Measurements from ENCODE around the gene CHST4.

DNA sequence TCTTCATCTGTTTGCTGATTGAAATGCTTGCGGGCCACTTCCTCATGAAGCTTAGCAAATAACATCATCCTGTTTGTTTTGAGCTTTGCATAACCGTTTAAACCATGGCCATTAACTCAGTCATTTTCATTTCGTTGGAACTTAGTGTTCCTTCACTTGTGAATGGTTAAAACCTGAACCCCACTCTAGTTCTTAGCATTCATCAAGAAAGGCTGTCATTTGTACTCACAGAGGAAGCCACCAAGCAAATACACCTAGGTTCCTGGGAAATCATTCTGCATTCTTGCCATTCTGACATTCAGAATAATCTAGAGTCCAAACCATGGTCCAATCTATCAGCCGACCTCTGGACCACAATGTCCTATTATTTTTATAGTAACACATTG is 59.1 kb downstream of the CHST4 start:
- TF ChIP-seq, protein P1, sequence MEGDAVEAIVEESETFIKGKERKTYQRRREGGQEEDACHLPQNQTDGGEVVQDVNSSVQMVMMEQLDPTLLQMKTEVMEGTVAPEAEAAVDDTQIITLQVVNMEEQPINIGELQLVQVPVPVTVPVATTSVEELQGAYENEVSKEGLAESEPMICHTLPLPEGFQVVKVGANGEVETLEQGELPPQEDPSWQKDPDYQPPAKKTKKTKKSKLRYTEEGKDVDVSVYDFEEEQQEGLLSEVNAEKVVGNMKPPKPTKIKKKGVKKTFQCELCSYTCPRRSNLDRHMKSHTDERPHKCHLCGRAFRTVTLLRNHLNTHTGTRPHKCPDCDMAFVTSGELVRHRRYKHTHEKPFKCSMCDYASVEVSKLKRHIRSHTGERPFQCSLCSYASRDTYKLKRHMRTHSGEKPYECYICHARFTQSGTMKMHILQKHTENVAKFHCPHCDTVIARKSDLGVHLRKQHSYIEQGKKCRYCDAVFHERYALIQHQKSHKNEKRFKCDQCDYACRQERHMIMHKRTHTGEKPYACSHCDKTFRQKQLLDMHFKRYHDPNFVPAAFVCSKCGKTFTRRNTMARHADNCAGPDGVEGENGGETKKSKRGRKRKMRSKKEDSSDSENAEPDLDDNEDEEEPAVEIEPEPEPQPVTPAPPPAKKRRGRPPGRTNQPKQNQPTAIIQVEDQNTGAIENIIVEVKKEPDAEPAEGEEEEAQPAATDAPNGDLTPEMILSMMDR (conservative IDR thresholded peaks at IDR 0.05), result no peak
- no peak for TF ChIP-seq ZFX (IDR thresholded peaks at IDR 0.05)

Measured in C4-2B (cell line).